Measurements from ENCODE around the gene CSF1R. TPM values are rescaled to one million over a fixed set of nuclear protein-coding genes. Genes with fewer than 3 reads are reported as not detected.

Gene CSF1R
- polyA plus RNA-seq, 1 experiment, result 0.09 TPM

GRCh38 chr5:150109921-150110320 is 23.6 kb upstream of the CSF1R start:
- no peaks in the 10 kb centered on the region for H3K9me3 ChIP-seq (ENCODE audit: control insufficient read depth, insufficient read depth, low read length)
- H3K27ac ChIP-seq (ENCODE audit: low read depth, low read length), result no peak overlapping the region
- POLR2A ChIA-PET, result interaction anchor here (1.4 kb wide), 1 partner anchor 73 kb away, joined by 4 read pairs; no protein-coding TSS in a partner anchor
- TF ChIP-seq CTCF (IDR thresholded peaks at IDR 0.05; ENCODE audit: low read depth, low read length), result no peak
- no peak for DNase-seq (ENCODE audit: low read depth, low spot score)
- CTCF ChIA-PET, result interaction anchor here (1.0 kb wide), 1 partner anchor 276 kb away, joined by 3 read pairs; no protein-coding TSS in a partner anchor
- H3K4me3 ChIP-seq (ENCODE audit: low read depth, low read length), result no peak overlapping the region
- H3K27me3 ChIP-seq (ENCODE audit: control insufficient read depth, insufficient read depth, low read length), result no peaks in the 10 kb centered on the region

GRCh38 chr5:150108711-150109514 is 22.6 kb upstream of the CSF1R start:
- POLR2A ChIA-PET, result interaction anchor here (1.4 kb wide), 1 partner anchor 72 kb away, joined by 4 read pairs; no protein-coding TSS in a partner anchor
- Histone ChIP-seq H3K4me3 (ENCODE audit: low read depth, low read length) (no peak overlapping the region), H3K9me3 (ENCODE audit: control insufficient read depth, insufficient read depth, low read length) (no peaks in the 10 kb centered on the region), H3K27ac (ENCODE audit: low read depth, low read length) (peak overlapping the region; percentile 11), H3K27me3 (ENCODE audit: control insufficient read depth, insufficient read depth, low read length) (no peaks in the 10 kb centered on the region)
- no peak for TF ChIP-seq CTCF (IDR thresholded peaks at IDR 0.05; ENCODE audit: low read depth, low read length)
- DNase-seq (ENCODE audit: low read depth, low spot score), result no peak
- CTCF ChIA-PET, result interaction anchor here (0.6 to 1.0 kb wide), 3 partner anchors 20 to 275 kb away, joined by 3 to 10 read pairs (median 6); no protein-coding TSS in a partner anchor

- Histone ChIP-seq H3K4me3 (ENCODE audit: low read depth, low read length) (no peak overlapping the region), H3K27me3 (ENCODE audit: control insufficient read depth, insufficient read depth, low read length) (no peaks in the 10 kb centered on the region), H3K27ac (ENCODE audit: low read depth, low read length) (peak overlapping the region; percentile 57), H3K9me3 (ENCODE audit: control insufficient read depth, insufficient read depth, low read length) (no peaks in the 10 kb centered on the region)
- peak; percentile 27 for DNase-seq (ENCODE audit: low read depth, low spot score)
- 0 out of 2 replicates have a peak, but pooled peaks have one; percentile 2 for TF ChIP-seq CTCF (IDR thresholded peaks at IDR 0.05; ENCODE audit: low read depth, low read length)
- POLR2A ChIA-PET, result no interaction called here
- CTCF ChIA-PET, result no interaction called here
Observed at GRCh38 chr5:150107909-150108447, 21.6 kb upstream of the CSF1R start.

- ChIA-PET POLR2A (interaction anchor here (0.6 kb wide), 1 partner anchor 466 kb away, joined by 5 read pairs; no protein-coding TSS in a partner anchor), CTCF (no interaction called here)
- DNase-seq (ENCODE audit: low read depth, low spot score), result no peak
- Histone ChIP-seq H3K9me3 (ENCODE audit: control insufficient read depth, insufficient read depth, low read length) (no peaks in the 10 kb centered on the region), H3K27ac (ENCODE audit: low read depth, low read length) (no peak overlapping the region), H3K4me3 (ENCODE audit: low read depth, low read length) (no peak overlapping the region), H3K27me3 (ENCODE audit: control insufficient read depth, insufficient read depth, low read length) (no peaks in the 10 kb centered on the region)
- TF ChIP-seq CTCF (IDR thresholded peaks at IDR 0.05; ENCODE audit: low read depth, low read length), result no peak
Observed at GRCh38 chr5:150106674-150107426, 20.5 kb upstream of the CSF1R start.

Measured in AG04450 (cell line).